Prostate gland (tissue), 2 donors: ENCODE results near the gene CORO2B. TPM values are rescaled to one million over a fixed set of nuclear protein-coding genes. Genes with fewer than 3 reads are reported as not detected.

ENCODE experiments used
- DNase-seq: peaks from one replicate; pipeline ENCODE4 v3.0.0-alpha.2; 2019; ENCODE audit warnings: low spot score
- H3K27ac ChIP-seq, 2 donors: fragments of 200-600 bp; sonication (generic); 2 replicates each; pipeline ENCODE4 v1.5.1; 2017 to 2019
- H3K27me3 ChIP-seq: fragments of 200-600 bp; sonication (generic); replicated peaks from 2 replicates; pipeline ENCODE4 v1.5.1; 2019; ENCODE audit not compliant: insufficient read depth
- H3K36me3 ChIP-seq, 2 donors: fragments of 200-600 bp; sonication (generic); 1 replicate in 1 of 2; 2 replicates in 1 of 2; pipeline versions ENCODE4 v1.5.1 to v1.8.1; 2017 to 2019
- H3K4me1 ChIP-seq: fragments of 200-600 bp; sonication (generic); replicated peaks from 2 replicates; pipeline ENCODE4 v1.5.1; 2019
- H3K4me3 ChIP-seq, 2 donors: fragments of 200-600 bp; sonication (generic); 2 replicates each; pipeline ENCODE4 v1.5.1; 2017 to 2019
- H3K9me3 ChIP-seq: fragments of 200-600 bp; sonication (generic); 2 replicates; pipeline ENCODE4 v1.5.1; 2017
- POLR2A ChIP-seq: fragments of 450-650 bp; IDR thresholded peaks from one replicate; pipeline ENCODE4 v1.6.1; 2016; ENCODE audit warnings: antibody characterized with exemption, mild to moderate bottlenecking
- POLR2AphosphoS5 ChIP-seq: sonication (generic); formaldehyde crosslinking; IDR thresholded peaks from one replicate; pipeline ENCODE4 v1.6.1; 2017; ENCODE audit warnings: antibody characterized with exemption
- WGBS: methylation state at CpG from one replicate; pipeline ENCODE4 v1.1.5; 2018; 5-methylcytosine and 5-hydroxymethylcytosine counted together
- intact Hi-C: fragments of 100-400 bp; cut with DNase I; formaldehyde crosslinking; loops from one replicate; pipeline ENCODE4 v1.14.2; 2022
- total RNA-seq, 2 donors: library from RNA; depleted of rRNA; stranded (reverse); fragments of >200 nt; gene quantifications; one replicate each; pipeline ENCODE4 v1.1.0, GENCODE V29; 2016
- TF ChIP-seq, protein P1 (sequence below), 4 experiments: fragments of 200-600 bp in 2 of 4; fragments of 450-650 bp in 2 of 4; sonication (generic) in 2 of 4; IDR thresholded peaks; 1 replicate in 3 of 4; 2 replicates in 1 of 4; pipeline ENCODE4 v1.5.1; 2016 to 2019; ENCODE audit warnings: antibody characterized with exemption in 4 of 4, mild to moderate bottlenecking in 2 of 4, moderate library complexity in 2 of 4

The CORO2B gene
- total RNA-seq, 2 donors from 2014 or later, result 0.50 to 1.4 TPM

DNA sequence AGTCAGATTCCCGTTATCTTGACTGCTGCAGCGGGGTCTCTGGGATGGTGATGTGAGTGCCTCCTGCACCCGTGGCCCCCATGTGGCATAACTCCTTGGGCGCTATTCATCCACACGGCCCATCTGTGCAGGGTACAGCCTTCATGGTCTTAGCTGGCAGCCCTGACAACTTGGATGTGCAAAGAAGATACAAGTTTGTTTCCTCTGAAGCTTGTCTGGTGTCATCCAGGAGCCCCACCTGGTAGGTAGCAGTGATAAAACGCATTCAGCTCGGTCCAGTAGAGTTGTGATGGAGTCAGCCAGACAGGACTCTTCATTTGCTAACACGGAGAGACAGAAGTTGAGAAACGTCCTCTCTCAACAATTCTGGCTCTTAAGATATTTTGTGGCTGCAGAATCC lies 53.3 kb downstream of the CORO2B start:
- Histone ChIP-seq H3K27ac (no peak overlapping the region), H3K9me3 (no peaks in the 10 kb centered on the region), H3K4me3 (no peak overlapping the region), H3K27me3 (no peaks in the 10 kb centered on the region), H3K4me1 (no peaks in the 10 kb centered on the region), H3K36me3 (no peaks in the 10 kb centered on the region)
- no peak for DNase-seq
- WGBS, result 93% methylated on average over 9 of the region's 9 CpGs
- intact Hi-C loops, result no loop called here
- TF ChIP-seq, protein P1, sequence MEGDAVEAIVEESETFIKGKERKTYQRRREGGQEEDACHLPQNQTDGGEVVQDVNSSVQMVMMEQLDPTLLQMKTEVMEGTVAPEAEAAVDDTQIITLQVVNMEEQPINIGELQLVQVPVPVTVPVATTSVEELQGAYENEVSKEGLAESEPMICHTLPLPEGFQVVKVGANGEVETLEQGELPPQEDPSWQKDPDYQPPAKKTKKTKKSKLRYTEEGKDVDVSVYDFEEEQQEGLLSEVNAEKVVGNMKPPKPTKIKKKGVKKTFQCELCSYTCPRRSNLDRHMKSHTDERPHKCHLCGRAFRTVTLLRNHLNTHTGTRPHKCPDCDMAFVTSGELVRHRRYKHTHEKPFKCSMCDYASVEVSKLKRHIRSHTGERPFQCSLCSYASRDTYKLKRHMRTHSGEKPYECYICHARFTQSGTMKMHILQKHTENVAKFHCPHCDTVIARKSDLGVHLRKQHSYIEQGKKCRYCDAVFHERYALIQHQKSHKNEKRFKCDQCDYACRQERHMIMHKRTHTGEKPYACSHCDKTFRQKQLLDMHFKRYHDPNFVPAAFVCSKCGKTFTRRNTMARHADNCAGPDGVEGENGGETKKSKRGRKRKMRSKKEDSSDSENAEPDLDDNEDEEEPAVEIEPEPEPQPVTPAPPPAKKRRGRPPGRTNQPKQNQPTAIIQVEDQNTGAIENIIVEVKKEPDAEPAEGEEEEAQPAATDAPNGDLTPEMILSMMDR (IDR thresholded peaks at IDR 0.05), result no peak
- TF ChIP-seq POLR2A (no peak), POLR2AphosphoS5 (no peak)

DNA sequence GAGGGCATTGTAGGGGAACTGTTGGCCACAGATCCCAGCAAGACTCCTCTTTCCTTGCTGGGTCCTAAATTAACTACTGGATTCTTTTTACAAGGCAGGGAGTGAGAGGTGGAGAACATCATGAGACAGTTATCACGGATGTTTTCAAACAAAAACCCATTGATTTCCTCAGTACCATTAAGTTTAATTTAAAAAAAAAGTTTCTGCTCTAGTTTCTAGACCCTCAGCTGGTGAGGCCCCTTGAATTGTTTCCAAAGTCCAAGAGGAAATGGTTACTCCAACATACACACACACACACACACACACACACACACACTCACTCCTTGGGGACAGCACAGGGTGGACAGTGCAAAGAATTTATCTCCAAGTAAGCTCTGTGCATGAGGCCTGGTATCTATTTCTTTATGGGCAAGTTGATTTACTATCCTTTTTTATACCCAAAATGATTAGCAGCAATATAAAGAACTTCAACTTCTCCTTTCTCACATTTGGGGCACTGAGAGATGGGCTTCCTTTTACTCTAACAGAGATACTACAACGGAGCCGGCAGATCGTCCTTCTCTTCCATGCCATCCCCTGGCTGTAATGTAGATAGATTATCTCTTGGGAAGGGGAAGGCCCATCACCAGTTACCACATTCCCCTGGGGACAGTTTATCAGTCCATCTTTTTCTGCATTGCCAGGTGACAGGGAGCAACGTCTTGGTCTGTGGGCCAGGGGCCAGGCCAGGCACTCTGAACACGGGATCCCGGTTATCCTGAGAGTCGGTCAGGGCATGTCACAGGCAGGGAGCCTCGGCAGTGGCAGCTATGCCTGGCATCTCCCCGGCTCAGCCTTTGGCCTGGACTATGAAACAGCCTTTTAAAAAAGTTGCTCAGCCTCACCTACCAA lies 54.7 kb downstream of the CORO2B start:
- Histone ChIP-seq H3K4me1 (no peaks in the 10 kb centered on the region), H3K27ac (no peak overlapping the region), H3K9me3 (no peaks in the 10 kb centered on the region), H3K27me3 (no peaks in the 10 kb centered on the region), H3K4me3 (no peak overlapping the region), H3K36me3 (no peaks in the 10 kb centered on the region)
- TF ChIP-seq, protein P1 (IDR thresholded peaks at IDR 0.05), result no peak
- no peak for TF ChIP-seq POLR2A
- no peak for TF ChIP-seq POLR2AphosphoS5
- DNase-seq, result no peak
- intact Hi-C loops, result no loop called here
- WGBS, result 61% methylated on average over 10 of the region's 10 CpGs

DNA sequence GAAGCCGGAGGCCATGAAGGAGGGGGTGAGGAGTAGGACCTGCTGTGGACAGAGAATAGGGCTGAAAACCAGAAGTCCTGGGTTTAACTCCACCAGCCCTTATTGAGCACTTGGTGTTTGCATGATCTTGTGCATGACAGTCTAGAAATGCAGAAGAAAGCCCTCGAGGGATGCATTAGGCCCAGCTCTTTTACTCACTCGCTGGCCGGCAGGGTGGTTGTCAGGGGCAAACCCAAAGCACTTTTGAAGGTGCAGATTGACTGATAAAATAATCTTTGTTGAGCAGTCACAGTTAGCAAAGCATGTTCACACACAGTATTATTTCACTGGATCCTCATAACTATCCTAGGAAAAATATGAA lies 55.3 kb downstream of the CORO2B start:
- H3K9me3 ChIP-seq, result no peaks in the 10 kb centered on the region
- no peak overlapping the region for H3K27ac ChIP-seq
- no peaks in the 10 kb centered on the region for H3K36me3 ChIP-seq
- DNase-seq, result no peak
- TF ChIP-seq POLR2AphosphoS5 (no peak), POLR2A (no peak)
- TF ChIP-seq, protein P1 (IDR thresholded peaks at IDR 0.05), result no peak
- no peaks in the 10 kb centered on the region for H3K27me3 ChIP-seq
- 95% methylated on average over 4 of the region's 4 CpGs for WGBS
- H3K4me3 ChIP-seq, result no peak overlapping the region
- intact Hi-C loops, result no loop called here
- H3K4me1 ChIP-seq, result no peaks in the 10 kb centered on the region

DNA sequence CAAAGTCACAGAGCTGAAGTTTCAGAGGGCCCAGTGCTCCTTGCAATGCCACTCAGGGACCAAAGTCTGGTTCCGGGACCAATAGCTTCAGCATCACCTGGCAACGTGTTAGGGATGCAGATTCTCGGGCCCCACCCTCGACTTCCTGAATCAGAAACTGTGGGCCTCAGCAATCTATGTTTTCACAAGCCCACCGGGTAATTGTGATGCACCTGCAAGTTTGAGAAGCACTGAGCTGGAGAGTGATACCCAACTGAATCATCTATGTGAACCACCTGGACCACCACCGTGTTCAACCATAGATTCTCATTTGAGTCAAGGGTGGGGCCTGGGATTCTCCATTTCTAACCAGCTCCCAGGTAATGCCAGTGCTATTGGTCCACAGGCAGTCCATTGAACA lies 55.7 kb downstream of the CORO2B start:
- H3K9me3 ChIP-seq, result no peaks in the 10 kb centered on the region
- TF ChIP-seq POLR2AphosphoS5, result no peak
- no peak for TF ChIP-seq POLR2A
- TF ChIP-seq, protein P1 (IDR thresholded peaks at IDR 0.05), result no peak
- no peaks in the 10 kb centered on the region for H3K36me3 ChIP-seq
- DNase-seq, result no peak
- 92% methylated on average over 6 of the region's 6 CpGs for WGBS
- no peaks in the 10 kb centered on the region for H3K4me1 ChIP-seq
- no peak overlapping the region for H3K27ac ChIP-seq
- no peak overlapping the region for H3K4me3 ChIP-seq
- intact Hi-C loops, result no loop called here
- H3K27me3 ChIP-seq, result no peaks in the 10 kb centered on the region

DNA sequence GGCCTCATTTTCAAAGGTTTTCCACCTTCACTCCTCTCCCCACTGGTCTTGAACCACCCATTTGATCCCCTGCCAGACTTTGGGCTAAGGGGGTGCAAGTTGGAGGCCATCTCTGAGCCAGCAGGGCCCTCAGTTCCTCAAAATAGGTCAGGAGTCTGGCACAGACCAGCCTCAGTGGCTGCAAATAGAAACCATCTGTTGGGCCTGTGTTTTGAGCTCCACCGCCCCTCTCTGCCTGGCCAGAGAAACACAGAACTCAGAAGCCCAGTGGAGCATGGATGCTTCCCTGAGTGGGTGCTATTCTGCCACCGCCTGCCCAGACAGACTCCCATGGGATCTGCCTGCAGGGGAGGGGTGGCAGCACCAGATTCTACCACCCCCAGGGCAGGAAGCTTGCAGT lies 56.3 kb downstream of the CORO2B start:
- 91% methylated on average over 2 of the region's 2 CpGs for WGBS

More for the DNA sequence above, 56.3 kb downstream of the CORO2B start:
- Histone ChIP-seq H3K4me3 (no peak overlapping the region), H3K27ac (no peak overlapping the region), H3K4me1 (no peaks in the 10 kb centered on the region), H3K27me3 (no peaks in the 10 kb centered on the region), H3K9me3 (no peaks in the 10 kb centered on the region), H3K36me3 (no peaks in the 10 kb centered on the region)
- DNase-seq, result no peak
- intact Hi-C loops, result no loop called here
- TF ChIP-seq, protein P1 (IDR thresholded peaks at IDR 0.05), result no peak
- TF ChIP-seq POLR2A, result no peak
- no peak for TF ChIP-seq POLR2AphosphoS5
